ENCODE results near the gene ENTREP3. TPM values are rescaled to one million over a fixed set of nuclear protein-coding genes. Genes with fewer than 3 reads are reported as not detected.

The ENTREP3 gene
- total RNA-seq, 1 donor: 6.5 TPM

DNA sequence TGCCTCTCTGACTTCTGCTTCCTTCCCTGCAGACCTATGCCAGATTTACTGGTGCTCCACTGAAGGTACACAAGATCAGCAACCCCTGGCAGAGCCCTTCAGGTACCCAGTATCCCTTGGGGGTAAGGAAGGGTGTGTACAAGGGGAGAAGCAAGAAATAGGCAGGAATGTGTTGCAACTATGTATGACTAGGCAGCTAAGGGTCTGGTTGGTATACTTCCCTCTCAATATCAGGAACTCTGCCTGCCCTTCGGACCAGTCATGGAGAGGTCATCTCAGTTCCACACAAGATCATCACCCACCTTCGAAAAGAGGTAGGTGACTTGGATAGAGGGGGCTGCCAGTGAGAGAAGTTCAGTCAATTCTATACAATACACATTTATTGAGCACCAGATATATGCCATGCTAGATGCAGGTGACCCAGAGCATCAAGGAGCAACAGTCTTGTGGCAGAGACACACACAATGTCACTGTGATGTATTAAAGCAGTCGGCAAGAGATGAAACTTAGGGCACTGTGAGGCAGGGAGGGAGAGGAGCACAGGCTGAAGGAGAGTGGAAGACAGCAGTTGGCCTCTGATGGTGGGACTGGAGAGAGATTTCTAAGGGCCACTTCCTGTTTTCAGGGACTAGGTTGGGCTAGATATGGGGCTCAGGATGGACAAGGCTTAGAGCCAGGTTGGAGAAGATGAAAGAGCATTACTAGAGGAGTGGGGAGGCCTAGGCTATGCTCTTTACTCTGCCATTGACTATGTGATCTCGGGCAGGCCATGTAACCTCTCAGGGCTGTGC lies 44.8 kb downstream of the ENTREP3 start:
- no peaks in the 10 kb centered on the region for H3K9me3 ChIP-seq (ENCODE audit: low read depth, low read length)
- TF ChIP-seq, protein P1, sequence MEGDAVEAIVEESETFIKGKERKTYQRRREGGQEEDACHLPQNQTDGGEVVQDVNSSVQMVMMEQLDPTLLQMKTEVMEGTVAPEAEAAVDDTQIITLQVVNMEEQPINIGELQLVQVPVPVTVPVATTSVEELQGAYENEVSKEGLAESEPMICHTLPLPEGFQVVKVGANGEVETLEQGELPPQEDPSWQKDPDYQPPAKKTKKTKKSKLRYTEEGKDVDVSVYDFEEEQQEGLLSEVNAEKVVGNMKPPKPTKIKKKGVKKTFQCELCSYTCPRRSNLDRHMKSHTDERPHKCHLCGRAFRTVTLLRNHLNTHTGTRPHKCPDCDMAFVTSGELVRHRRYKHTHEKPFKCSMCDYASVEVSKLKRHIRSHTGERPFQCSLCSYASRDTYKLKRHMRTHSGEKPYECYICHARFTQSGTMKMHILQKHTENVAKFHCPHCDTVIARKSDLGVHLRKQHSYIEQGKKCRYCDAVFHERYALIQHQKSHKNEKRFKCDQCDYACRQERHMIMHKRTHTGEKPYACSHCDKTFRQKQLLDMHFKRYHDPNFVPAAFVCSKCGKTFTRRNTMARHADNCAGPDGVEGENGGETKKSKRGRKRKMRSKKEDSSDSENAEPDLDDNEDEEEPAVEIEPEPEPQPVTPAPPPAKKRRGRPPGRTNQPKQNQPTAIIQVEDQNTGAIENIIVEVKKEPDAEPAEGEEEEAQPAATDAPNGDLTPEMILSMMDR (IDR thresholded peaks at IDR 0.05; ENCODE audit: extremely low read depth, low read depth, low read length): no peak
- no peak overlapping the region for H3K4me2 ChIP-seq (ENCODE audit: insufficient read depth, low read length)
- H3K27ac ChIP-seq (ENCODE audit: low read depth, low read length): no peak overlapping the region
- peaks cover 27% of the 10 kb centered on the region for H3K4me1 ChIP-seq (ENCODE audit: insufficient read depth, low read length)
- H4K20me1 ChIP-seq (ENCODE audit: insufficient read depth, low read length): no peaks in the 10 kb centered on the region
- no peak overlapping the region for H2AFZ ChIP-seq (ENCODE audit: low read length)
- H3K36me3 ChIP-seq (ENCODE audit: insufficient read depth, low read length): peaks cover 17% of the 10 kb centered on the region
- peaks cover 13% of the 10 kb centered on the region for H3K79me2 ChIP-seq (ENCODE audit: insufficient read depth, low read length)
- DNase-seq (ENCODE audit: insufficient read length, low spot score, missing footprints): peak; percentile 54
- H3K4me3 ChIP-seq (ENCODE audit: insufficient read depth, low read length): no peak overlapping the region
- H3K27me3 ChIP-seq (ENCODE audit: insufficient read depth, low read length): no peaks in the 10 kb centered on the region

DNA sequence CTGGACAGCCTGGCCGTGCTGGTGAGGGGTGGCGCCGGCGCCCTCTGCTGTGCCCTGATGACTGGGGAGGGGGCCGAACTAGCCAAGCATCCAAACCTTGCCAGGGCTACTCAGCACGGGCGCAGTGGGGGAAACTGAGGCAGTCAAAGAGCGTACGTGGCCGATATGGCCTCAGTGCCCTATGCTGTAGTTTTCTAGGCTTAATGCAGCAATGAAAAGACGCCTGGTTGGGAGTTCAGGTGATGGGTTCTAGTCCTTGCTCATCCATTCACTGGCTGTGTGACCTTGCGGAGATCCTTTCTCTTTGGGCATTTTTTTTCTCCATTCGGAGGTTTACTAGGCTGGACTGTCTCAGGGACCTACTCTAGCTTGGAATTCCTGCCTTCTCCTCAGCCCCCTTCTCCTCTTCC lies 46.0 kb downstream of the ENTREP3 start:
- H3K36me3 ChIP-seq (ENCODE audit: insufficient read depth, low read length): peaks cover 17% of the 10 kb centered on the region
- peak overlapping the region; percentile 86 for H2AFZ ChIP-seq (ENCODE audit: low read length)
- no peaks in the 10 kb centered on the region for H3K27me3 ChIP-seq (ENCODE audit: insufficient read depth, low read length)
- TF ChIP-seq, protein P1 (IDR thresholded peaks at IDR 0.05; ENCODE audit: extremely low read depth, low read depth, low read length): no peak
- H3K27ac ChIP-seq (ENCODE audit: low read depth, low read length): peak overlapping the region; percentile 94
- peak; percentile 26 for DNase-seq (ENCODE audit: insufficient read length, low spot score, missing footprints)
- peak overlapping the region; percentile 100 for H3K4me2 ChIP-seq (ENCODE audit: insufficient read depth, low read length)
- no peaks in the 10 kb centered on the region for H3K9me3 ChIP-seq (ENCODE audit: low read depth, low read length)
- peak overlapping the region; percentile 95 for H3K4me3 ChIP-seq (ENCODE audit: insufficient read depth, low read length)
- H3K79me2 ChIP-seq (ENCODE audit: insufficient read depth, low read length): peaks cover 13% of the 10 kb centered on the region
- no peaks in the 10 kb centered on the region for H4K20me1 ChIP-seq (ENCODE audit: insufficient read depth, low read length)
- peaks cover 27% of the 10 kb centered on the region for H3K4me1 ChIP-seq (ENCODE audit: insufficient read depth, low read length)

DNA sequence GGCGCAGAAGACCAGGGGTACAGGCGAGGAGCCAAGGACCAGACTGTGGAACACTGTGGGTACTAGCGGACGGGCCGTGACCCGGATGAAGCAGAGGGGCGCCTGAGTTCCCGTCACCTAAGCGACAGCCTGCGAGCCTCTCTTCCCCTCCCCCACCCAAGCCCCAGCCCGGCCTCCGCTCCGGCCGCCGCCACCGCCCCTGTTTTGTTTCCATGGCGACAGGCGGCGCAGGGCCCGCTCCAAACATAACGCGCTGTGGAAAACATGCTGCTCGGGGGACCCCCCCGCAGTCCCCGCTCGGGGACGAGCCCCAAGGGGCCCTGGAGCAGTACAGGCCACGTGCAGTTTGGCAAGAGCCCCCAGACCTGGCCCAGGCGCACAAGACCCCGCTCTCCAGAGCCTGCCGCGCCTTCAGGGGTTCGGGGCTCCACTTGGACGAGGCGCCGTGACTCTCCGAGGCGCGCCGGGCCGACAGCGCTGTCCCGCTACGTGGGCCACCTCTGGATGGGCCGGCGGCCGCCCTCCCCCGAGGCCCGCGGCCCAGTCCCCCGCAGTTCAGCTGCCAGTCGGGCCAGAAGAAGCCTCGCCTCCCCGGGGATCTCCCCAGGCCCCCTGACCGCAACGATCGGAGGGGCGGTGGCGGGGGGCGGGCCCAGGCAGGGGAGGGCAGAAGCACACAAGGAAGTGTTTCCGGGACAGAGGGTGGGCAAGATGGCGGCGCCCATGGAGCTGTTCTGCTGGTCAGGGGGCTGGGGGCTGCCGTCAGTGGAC lies 46.6 kb downstream of the ENTREP3 start, which contains the start of gene MTX1:
Gene MTX1 (plus strand): TSS at position 155 of the 771 bp plus-strand sequence. CDS start 110 bp downstream, at position 265.
- peak within 1 kb of the TSS; percentile 94 for H3K27ac ChIP-seq (ENCODE audit: low read depth, low read length)
- H3K36me3 ChIP-seq (ENCODE audit: insufficient read depth, low read length): peaks cover 17% of the 10 kb centered on the region
- H3K4me2 ChIP-seq (ENCODE audit: insufficient read depth, low read length): peak within 1 kb of the TSS; percentile 100
- no peaks in the 10 kb centered on the region for H4K20me1 ChIP-seq (ENCODE audit: insufficient read depth, low read length)
- peak within 1 kb of the TSS; percentile 86 for H2AFZ ChIP-seq (ENCODE audit: low read length)
- H3K79me2 ChIP-seq (ENCODE audit: insufficient read depth, low read length): peaks cover 13% of the 10 kb centered on the region
- H3K9me3 ChIP-seq (ENCODE audit: low read depth, low read length): no peaks in the 10 kb centered on the region
- H3K4me3 ChIP-seq (ENCODE audit: insufficient read depth, low read length): peak within 1 kb of the TSS; percentile 95
- TF ChIP-seq, protein P1 (IDR thresholded peaks at IDR 0.05; ENCODE audit: extremely low read depth, low read depth, low read length): no peak
- DNase-seq (ENCODE audit: insufficient read length, low spot score, missing footprints): peak; percentile 98
- H3K27me3 ChIP-seq (ENCODE audit: insufficient read depth, low read length): no peaks in the 10 kb centered on the region
- peaks cover 27% of the 10 kb centered on the region for H3K4me1 ChIP-seq (ENCODE audit: insufficient read depth, low read length)

Measured in osteoblast (primary cell).